SK-N-MC (cell line): ENCODE results near the gene RPLP2.

Experiments
- DNase-seq: peaks from one replicate; pipeline ENCODE4 v3.0.0-alpha.2; 2011; ENCODE audit warnings: low read depth, low spot score
- H3K27ac ChIP-seq: fragments of 200-600 bp; sonication (generic); 2 replicates; pipeline ENCODE4 v1.5.1; 2016; ENCODE audit warnings: mixed run types
- H3K36me3 ChIP-seq: fragments of 200-600 bp; sonication (generic); 2 replicates; pipeline ENCODE4 v1.6.1; 2017; ENCODE audit warnings: antibody characterized with exemption, low read length, mixed read lengths; ENCODE audit not compliant: insufficient read depth
- H3K4me3 ChIP-seq: fragments of 200-600 bp; sonication (generic); 2 replicates; pipeline ENCODE4 v1.5.1; 2016
- H3K9ac ChIP-seq: fragments of 200-600 bp; sonication (generic); 2 replicates; pipeline ENCODE4 v1.8.0; 2017; ENCODE audit warnings: mixed run types, mixed read lengths; ENCODE audit not compliant: insufficient read length
- H3K9me3 ChIP-seq: fragments of 200-600 bp; sonication (generic); 2 replicates; pipeline ENCODE4 v1.6.1; 2017; ENCODE audit warnings: low read depth, mild to moderate bottlenecking, antibody characterized with exemption, low read length, moderate library complexity, mixed read lengths
- EZH2 ChIP-seq: fragments of 200-600 bp; sonication (generic); IDR thresholded peaks from one replicate; pipeline ENCODE4 v1.6.1; 2017; ENCODE audit warnings: antibody characterized with exemption
- FOXP2 ChIP-seq: optimal IDR thresholded peaks from 2 replicates; pipeline ENCODE3; 2011; ENCODE audit warnings: mild to moderate bottlenecking, moderate library complexity; ENCODE audit not compliant: insufficient read depth; ENCODE audit errors: extremely low read length, control extremely low read depth
- POLR2AphosphoS5 ChIP-seq: IDR thresholded peaks from 2 replicates; pipeline ENCODE4 v1.6.1; 2012; ENCODE audit warnings: mild to moderate bottlenecking, low read depth, low read length, borderline replicate concordance

RPLP2 gene

GRCh38 chr11:833114-833791, 23.5 kb downstream of the RPLP2 start:
- Histone ChIP-seq H3K9ac (peak overlapping the region; percentile 67), H3K9me3 (no peaks in the 10 kb centered on the region), H3K27ac (no peak overlapping the region), H3K36me3 (peaks cover 15% of the 10 kb centered on the region; the same call in 1 of the 2 replicates), H3K4me3 (peak overlapping the region; percentile 78)
- TF ChIP-seq POLR2AphosphoS5 (no peak), FOXP2 (no peak), EZH2 (no peak)
- DNase-seq = no peak

DNA sequence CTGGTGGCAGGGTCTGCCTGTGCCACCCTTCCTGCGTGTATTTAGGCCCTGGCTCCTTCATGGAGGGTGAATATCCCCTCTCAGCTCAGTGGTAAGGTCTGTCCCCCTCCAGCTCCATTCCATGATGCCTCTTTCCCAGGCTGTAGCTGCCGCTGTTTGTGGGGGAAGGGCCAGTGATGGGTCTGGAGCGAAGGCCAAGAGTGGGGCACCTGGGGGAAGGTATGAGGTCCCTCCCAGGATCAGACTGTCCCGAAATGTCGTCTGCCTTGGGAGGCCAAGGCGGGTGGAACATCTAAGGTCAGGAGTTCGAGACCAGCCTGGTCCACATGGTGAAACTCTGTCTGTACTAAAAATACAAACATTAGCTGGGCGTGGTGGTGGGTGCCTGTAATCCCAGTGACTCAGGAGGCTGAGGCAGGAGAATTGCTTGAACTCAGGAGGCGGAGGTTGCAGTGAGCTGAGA, 24.1 kb downstream of the RPLP2 start:
- no peak for DNase-seq
- no peaks in the 10 kb centered on the region for H3K9me3 ChIP-seq
- peaks cover 20% of the 10 kb centered on the region for H3K36me3 ChIP-seq
- H3K9ac ChIP-seq = peak overlapping the region; percentile 67
- peak overlapping the region; percentile 78 for H3K4me3 ChIP-seq
- no peak overlapping the region for H3K27ac ChIP-seq
- no peak for TF ChIP-seq EZH2
- TF ChIP-seq FOXP2 = no peak
- no peak for TF ChIP-seq POLR2AphosphoS5

DNA sequence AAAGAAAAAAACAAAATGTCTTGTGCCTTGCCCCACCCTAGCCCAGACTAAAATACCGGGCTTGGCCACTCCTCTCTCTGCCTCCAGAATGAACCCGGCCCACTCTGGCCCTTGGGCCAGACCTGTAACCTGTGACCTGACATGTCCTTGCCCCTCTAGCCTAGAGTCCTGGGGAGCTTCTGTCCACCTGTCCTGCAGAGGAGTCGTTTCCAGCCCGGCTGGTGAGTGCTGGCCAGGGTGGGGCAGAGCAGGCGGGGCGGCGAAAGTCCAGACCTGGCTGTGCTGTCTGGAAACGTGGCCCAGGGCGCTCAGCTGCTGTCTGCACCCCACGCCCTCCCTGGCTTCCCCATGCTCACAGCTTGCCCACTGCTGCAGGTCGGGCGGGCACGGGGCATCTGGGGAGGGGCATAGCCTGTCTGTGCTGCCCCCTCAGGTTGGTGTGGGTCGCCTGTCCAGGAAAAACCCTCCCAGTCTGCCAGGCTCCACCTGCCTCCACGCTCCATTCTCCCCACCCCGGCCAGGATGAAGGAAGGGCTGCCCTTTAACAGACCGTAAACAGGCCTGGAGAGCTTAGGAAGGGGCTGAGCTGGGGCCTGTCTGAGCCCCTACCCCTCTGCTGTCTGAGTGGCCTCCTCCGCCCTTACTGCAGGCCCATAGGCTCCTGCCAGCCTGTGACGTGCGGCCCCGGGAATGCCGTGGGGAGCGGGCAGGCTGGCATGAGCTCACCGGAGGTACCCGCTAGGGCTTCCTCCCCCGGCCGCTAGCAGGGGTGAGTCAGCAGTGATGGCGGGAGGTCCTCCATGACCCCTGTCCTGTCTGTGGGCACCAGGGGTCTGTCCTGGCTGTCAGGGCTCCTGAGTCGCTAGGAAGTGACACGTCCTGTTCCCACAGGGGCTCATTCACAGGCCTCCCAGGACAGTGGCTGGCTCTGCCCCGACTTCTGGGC, 24.9 kb downstream of the RPLP2 start:
- Histone ChIP-seq H3K9ac (no peak overlapping the region), H3K9me3 (no peaks in the 10 kb centered on the region), H3K4me3 (no peak overlapping the region), H3K36me3 (peaks cover 28% of the 10 kb centered on the region), H3K27ac (no peak overlapping the region)
- DNase-seq = no peak
- TF ChIP-seq POLR2AphosphoS5 (no peak), FOXP2 (no peak), EZH2 (no peak)

DNA sequence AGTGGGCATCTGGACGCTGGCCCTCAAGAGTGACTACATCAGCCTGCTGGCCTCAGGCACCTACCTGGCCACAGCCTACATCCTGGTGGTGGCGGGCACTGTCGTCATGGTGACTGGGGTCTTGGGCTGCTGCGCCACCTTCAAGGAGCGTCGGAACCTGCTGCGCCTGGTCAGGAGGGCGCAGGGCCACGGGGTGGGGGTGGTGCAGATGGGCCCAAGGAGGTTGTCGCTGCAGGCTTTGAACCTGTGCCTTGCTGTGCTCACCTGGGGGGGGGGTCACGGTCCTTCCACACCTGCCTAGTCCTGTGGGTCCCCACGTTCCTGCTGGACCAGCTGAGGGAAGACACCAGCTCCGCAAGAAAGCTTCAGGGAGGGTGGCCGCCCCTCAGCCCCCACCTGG, 26.5 kb downstream of the RPLP2 start:
- TF ChIP-seq POLR2AphosphoS5 = no peak
- TF ChIP-seq FOXP2 = no peak
- no peak for TF ChIP-seq EZH2
- Histone ChIP-seq H3K27ac (no peak overlapping the region), H3K9ac (no peak overlapping the region), H3K9me3 (no peaks in the 10 kb centered on the region), H3K4me3 (no peak overlapping the region), H3K36me3 (peaks cover 37% of the 10 kb centered on the region)
- DNase-seq = no peak

- Histone ChIP-seq H3K9me3 (no peaks in the 10 kb centered on the region), H3K27ac (no peak overlapping the region), H3K36me3 (peaks cover 37% of the 10 kb centered on the region), H3K9ac (no peak overlapping the region), H3K4me3 (no peak overlapping the region)
- no peak for DNase-seq
- TF ChIP-seq EZH2 = no peak
- TF ChIP-seq POLR2AphosphoS5 = no peak
- TF ChIP-seq FOXP2 = no peak
Measured at GRCh38 chr11:836700-837099, 26.9 kb downstream of the RPLP2 start.

- Histone ChIP-seq H3K36me3 (peaks cover 37% of the 10 kb centered on the region), H3K4me3 (no peak overlapping the region), H3K9ac (no peak overlapping the region), H3K9me3 (no peaks in the 10 kb centered on the region), H3K27ac (no peak overlapping the region)
- TF ChIP-seq POLR2AphosphoS5 = peak; percentile 55
- TF ChIP-seq FOXP2 = no peak
- DNase-seq = no peak
Measured at GRCh38 chr11:837189-837989, 27.6 kb downstream of the RPLP2 start.

- Histone ChIP-seq H3K27ac (no peak overlapping the region), H3K36me3 (peaks cover 37% of the 10 kb centered on the region), H3K9ac (no peak overlapping the region), H3K9me3 (no peaks in the 10 kb centered on the region), H3K4me3 (no peak overlapping the region)
- TF ChIP-seq POLR2AphosphoS5 (no peak), EZH2 (no peak), FOXP2 (no peak)
- DNase-seq = no peak
Measured at GRCh38 chr11:837990-838307, 28.2 kb downstream of the RPLP2 start.

- Histone ChIP-seq H3K9me3 (no peaks in the 10 kb centered on the region), H3K36me3 (peaks cover 37% of the 10 kb centered on the region), H3K27ac (no peak overlapping the region; the same call in 1 of the 2 replicates), H3K4me3 (no peak overlapping the region), H3K9ac (no peak overlapping the region)
- TF ChIP-seq POLR2AphosphoS5 (no peak; the same call in none of the 2 replicates), EZH2 (no peak), FOXP2 (no peak)
- DNase-seq = no peak
Measured at GRCh38 chr11:838441-839279, 28.9 kb downstream of the RPLP2 start.
